GM23248 (cell line): ENCODE data around the gene MISP. TPM values are rescaled to one million over a fixed set of nuclear protein-coding genes. Genes with fewer than 3 reads are reported as not detected.

Experiments
- DNase-seq: peaks from one replicate; pipeline ENCODE4 v3.0.0-alpha.2; 2015
- H2AFZ ChIP-seq: fragments of 200-600 bp; sonication (generic); 2 replicates; pipeline ENCODE4 v1.6.1; 2016; ENCODE audit warnings: antibody characterized with exemption
- H3F3A ChIP-seq: fragments of 200-600 bp; sonication (generic); 2 replicates; pipeline ENCODE4 v1.6.1; 2016; ENCODE audit warnings: mild to moderate bottlenecking, antibody characterized with exemption, mixed run types; ENCODE audit not compliant: insufficient read depth
- H3K27ac ChIP-seq: fragments of 200-600 bp; sonication (generic); 2 replicates; pipeline ENCODE4 v1.5.1; 2016; ENCODE audit warnings: mild to moderate bottlenecking
- H3K27me3 ChIP-seq: fragments of 200-600 bp; sonication (generic); replicated peaks from 2 replicates; pipeline ENCODE4 v1.6.1; 2016; ENCODE audit warnings: mild to moderate bottlenecking; ENCODE audit not compliant: insufficient read depth
- H3K36me3 ChIP-seq: fragments of 200-600 bp; sonication (generic); 2 replicates; pipeline ENCODE4 v1.6.1; 2016; ENCODE audit warnings: low read depth, mild to moderate bottlenecking
- H3K4me1 ChIP-seq: fragments of 200-600 bp; sonication (generic); 2 replicates; pipeline ENCODE4 v1.6.1; 2016; ENCODE audit warnings: mild to moderate bottlenecking; ENCODE audit not compliant: insufficient read depth
- H3K4me2 ChIP-seq: fragments of 200-600 bp; sonication (generic); one replicate; pipeline ENCODE4 v1.6.1; 2016; ENCODE audit warnings: mild to moderate bottlenecking; ENCODE audit not compliant: unreplicated experiment
- H3K4me3 ChIP-seq: fragments of 200-600 bp; sonication (generic); 2 replicates; pipeline ENCODE4 v1.5.1; 2016; ENCODE audit warnings: mild to moderate bottlenecking
- H3K79me2 ChIP-seq: fragments of 200-600 bp; sonication (generic); 2 replicates; pipeline ENCODE4 v1.6.1; 2016; ENCODE audit warnings: mild to moderate bottlenecking; ENCODE audit not compliant: insufficient read depth
- H3K9ac ChIP-seq: fragments of 200-600 bp; sonication (generic); 2 replicates; pipeline ENCODE4 v1.6.1; 2016; ENCODE audit warnings: mild to moderate bottlenecking
- H3K9me2 ChIP-seq: fragments of 200-600 bp; sonication (generic); 2 replicates; pipeline ENCODE4 v1.6.1; 2016; ENCODE audit warnings: mixed run types, mild to moderate bottlenecking, moderate library complexity; ENCODE audit not compliant: insufficient read depth
- H3K9me3 ChIP-seq: fragments of 200-600 bp; sonication (generic); one replicate; pipeline ENCODE4 v1.6.1; 2017; ENCODE audit warnings: low read depth
- H4K20me1 ChIP-seq: fragments of 200-600 bp; sonication (generic); 2 replicates; pipeline ENCODE4 v1.6.0; 2016; ENCODE audit not compliant: insufficient read depth
- EZH2 ChIP-seq: fragments of 200-600 bp; sonication (generic); IDR thresholded peaks from 2 replicates; pipeline ENCODE4 v1.6.1; 2018; ENCODE audit warnings: antibody characterized with exemption, mild to moderate bottlenecking; ENCODE audit not compliant: insufficient read depth, poor library complexity, severe bottlenecking
- EZH2phosphoT487 ChIP-seq: fragments of 200-600 bp; sonication (generic); IDR thresholded peaks from 2 replicates; pipeline ENCODE4 v1.6.1; 2018; ENCODE audit warnings: antibody characterized with exemption, moderate library complexity, mild to moderate bottlenecking, low read depth; ENCODE audit not compliant: insufficient read depth
- WGBS, 2 experiments: methylation state at CpG; one replicate each; pipeline ENCODE4 v1.1.6; 2015 to 2017; ENCODE audit warnings: low lambda C conversion rate in 2 of 2, low coverage in 1 of 2; ENCODE audit errors: missing lambda C conversion rate in 2 of 2; 5-methylcytosine and 5-hydroxymethylcytosine counted together
- in situ Hi-C: fragments of 300-500 bp; cut with MboI; formaldehyde crosslinking; loops from 2 replicates; pipeline ENCODE4 v1.15.0; 2020
- polyA plus RNA-seq: library from polyadenylated mRNA; unstranded; fragments of >200 nt; fragmentation: Nextera tagmentation; extraction: Ambion mirVana; gene quantifications from 2 replicates; pipeline ENCODE4 v1.2.1, GENCODE V29; 2016
- total RNA-seq: library from RNA; depleted of rRNA; stranded (reverse); fragments of >200 nt; shearing (Covaris generic); gene quantifications from 2 replicates; pipeline ENCODE4 v1.2.3, GENCODE V29; 2014

The MISP gene
- total and polyA plus RNA-seq, 2 experiments from 2014 or later: not detected

DNA sequence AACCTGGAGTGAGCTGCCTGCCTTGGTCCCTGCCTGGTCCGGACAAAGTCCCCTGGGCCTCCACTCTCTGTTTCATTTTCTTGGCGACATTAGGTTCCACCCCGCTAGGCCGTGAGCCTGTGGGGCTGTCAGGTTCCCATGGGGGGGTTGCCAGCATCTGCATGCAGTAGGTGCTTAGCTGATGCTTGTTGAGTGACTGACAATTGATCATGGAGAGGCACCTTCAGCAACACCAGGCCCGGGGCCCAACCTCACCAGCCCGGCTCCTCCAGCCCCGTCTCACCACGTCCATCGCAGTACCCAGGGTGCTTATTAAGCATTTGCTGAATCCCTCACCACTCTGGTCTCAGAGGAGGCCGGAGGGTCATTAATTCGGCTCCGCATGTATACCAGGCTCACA lies 13.4 kb downstream of the MISP start:
- H3K9me3 ChIP-seq: no peaks in the 10 kb centered on the region
- no peak overlapping the region for H2AFZ ChIP-seq
- H3K4me1 ChIP-seq: 0 out of 2 replicates have a peak, but pooled peaks cover 5% of the 10 kb centered on the region
- H3K36me3 ChIP-seq: no peaks in the 10 kb centered on the region
- no peaks in the 10 kb centered on the region for H3K27me3 ChIP-seq
- 83 to 88% methylated on average over 12 of the region's 12 CpGs for WGBS, 2 experiments
- no peak overlapping the region for H3K4me3 ChIP-seq
- H3K27ac ChIP-seq: no peak overlapping the region
- H3K9me2 ChIP-seq: no peaks in the 10 kb centered on the region
- DNase-seq: no peak
- no peaks in the 10 kb centered on the region for H4K20me1 ChIP-seq
- no peak overlapping the region for H3K9ac ChIP-seq
- H3F3A ChIP-seq: peaks cover 11% of the 10 kb centered on the region; the same call in 1 of the 2 replicates
- TF ChIP-seq EZH2: no peak
- no peak for TF ChIP-seq EZH2phosphoT487
- no peaks in the 10 kb centered on the region for H3K79me2 ChIP-seq
- no peak overlapping the region for H3K4me2 ChIP-seq
- in situ Hi-C loops: no loop called here

DNA sequence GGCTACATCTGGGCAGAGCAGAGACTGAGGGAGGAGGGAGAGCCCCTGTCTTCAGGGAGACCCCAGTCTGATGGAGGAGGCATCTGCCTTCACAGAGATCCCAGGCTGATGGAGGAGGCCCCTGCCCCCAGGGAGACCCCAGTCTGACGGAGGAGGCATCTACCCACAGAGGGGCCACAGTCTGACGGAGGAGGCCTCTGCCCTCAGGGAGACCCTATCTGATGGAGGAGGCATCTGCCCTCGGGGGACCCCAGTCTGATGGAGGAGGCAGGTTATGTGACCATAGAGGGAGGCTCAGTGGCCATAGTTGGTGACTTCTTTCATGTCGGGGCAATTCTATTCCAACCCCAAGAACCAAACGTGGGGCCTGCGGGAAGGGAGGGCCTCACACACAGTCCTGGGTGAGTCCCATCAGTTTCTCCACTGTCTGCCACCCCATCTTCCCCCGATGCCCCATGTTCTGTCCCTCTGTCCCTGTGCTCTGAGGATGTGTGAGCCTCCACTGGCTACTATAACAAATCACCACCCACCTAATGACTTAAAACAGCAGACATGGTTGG lies 14.3 kb downstream of the MISP start:
- no peaks in the 10 kb centered on the region for H3K9me3 ChIP-seq
- no peaks in the 10 kb centered on the region for H3K79me2 ChIP-seq
- H3K9ac ChIP-seq: no peak overlapping the region
- peaks cover 11% of the 10 kb centered on the region; the same call in 1 of the 2 replicates for H3F3A ChIP-seq
- in situ Hi-C loops: no loop called here
- TF ChIP-seq EZH2phosphoT487 (no peak), EZH2 (no peak)
- H3K4me1 ChIP-seq: 0 out of 2 replicates have a peak, but pooled peaks cover 5% of the 10 kb centered on the region
- H3K4me2 ChIP-seq: no peak overlapping the region
- no peak overlapping the region for H3K4me3 ChIP-seq
- no peak for DNase-seq
- H3K27me3 ChIP-seq: no peaks in the 10 kb centered on the region
- H3K27ac ChIP-seq: no peak overlapping the region
- H3K9me2 ChIP-seq: no peaks in the 10 kb centered on the region
- no peak overlapping the region for H2AFZ ChIP-seq
- H4K20me1 ChIP-seq: no peaks in the 10 kb centered on the region
- H3K36me3 ChIP-seq: no peaks in the 10 kb centered on the region
- WGBS, 2 experiments: 70 to 73% methylated on average over 6 to 7 of the region's 7 CpGs

GRCh38 chr19:768424-768823 lies 17.5 kb downstream of the MISP start:
- peaks cover 11% of the 10 kb centered on the region; the same call in 1 of the 2 replicates for H3F3A ChIP-seq
- no peaks in the 10 kb centered on the region for H3K9me3 ChIP-seq
- in situ Hi-C loops: no loop called here
- WGBS, 2 experiments: 3% methylated on average over 14 of the region's 14 CpGs
- 0 out of 2 replicates have a peak, but pooled peaks cover 5% of the 10 kb centered on the region for H3K4me1 ChIP-seq
- H3K27ac ChIP-seq: peak overlapping the region; percentile 51
- DNase-seq: peak; percentile 91
- no peaks in the 10 kb centered on the region for H3K9me2 ChIP-seq
- H4K20me1 ChIP-seq: no peaks in the 10 kb centered on the region
- peak overlapping the region; percentile 45 for H3K9ac ChIP-seq
- no peaks in the 10 kb centered on the region for H3K27me3 ChIP-seq
- peak overlapping the region; percentile 83 for H2AFZ ChIP-seq
- peak overlapping the region; percentile 57 for H3K4me2 ChIP-seq
- H3K4me3 ChIP-seq: peak overlapping the region; percentile 53
- H3K36me3 ChIP-seq: no peaks in the 10 kb centered on the region
- TF ChIP-seq EZH2: no peak
- no peak for TF ChIP-seq EZH2phosphoT487
- no peaks in the 10 kb centered on the region for H3K79me2 ChIP-seq

DNA sequence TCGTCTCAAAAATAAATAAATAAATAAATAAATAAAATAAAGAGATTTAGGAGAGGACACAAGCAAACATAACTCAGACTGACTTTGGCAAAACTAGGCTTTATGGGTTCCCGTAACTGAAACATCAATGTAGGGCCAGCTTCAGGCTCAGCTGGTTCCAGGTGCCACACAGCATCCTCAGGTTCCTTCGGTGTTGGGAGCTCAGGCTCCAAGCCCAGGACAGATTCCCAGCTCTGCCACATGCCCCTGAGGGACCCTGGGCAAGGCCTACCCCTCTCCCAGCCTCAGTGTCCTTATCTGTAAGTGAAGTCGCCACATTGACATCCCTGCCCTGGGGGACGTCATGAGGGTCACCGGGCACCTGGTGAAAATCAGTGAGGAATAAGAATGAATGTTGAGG lies 18.7 kb downstream of the MISP start:
- in situ Hi-C loops: loop anchor here (10.0 kb wide), 1 partner anchor 215 kb away; the partner anchor contains the start of gene WDR18
- no peaks in the 10 kb centered on the region for H3K79me2 ChIP-seq
- H3K27me3 ChIP-seq: no peaks in the 10 kb centered on the region
- no peak for DNase-seq
- H3K27ac ChIP-seq: no peak overlapping the region
- H4K20me1 ChIP-seq: no peaks in the 10 kb centered on the region
- no peaks in the 10 kb centered on the region for H3K9me3 ChIP-seq
- H2AFZ ChIP-seq: no peak overlapping the region
- H3K4me2 ChIP-seq: no peak overlapping the region
- H3K4me3 ChIP-seq: no peak overlapping the region
- peaks cover 11% of the 10 kb centered on the region; the same call in 1 of the 2 replicates for H3F3A ChIP-seq
- WGBS, 2 experiments: 73 to 84% methylated on average over 6 of the region's 6 CpGs
- no peaks in the 10 kb centered on the region for H3K36me3 ChIP-seq
- 0 out of 2 replicates have a peak, but pooled peaks cover 5% of the 10 kb centered on the region for H3K4me1 ChIP-seq
- no peak overlapping the region for H3K9ac ChIP-seq
- no peaks in the 10 kb centered on the region for H3K9me2 ChIP-seq
- TF ChIP-seq EZH2phosphoT487: no peak
- no peak for TF ChIP-seq EZH2
